ENCODE results near the gene E4F1.

Gene E4F1

DNA sequence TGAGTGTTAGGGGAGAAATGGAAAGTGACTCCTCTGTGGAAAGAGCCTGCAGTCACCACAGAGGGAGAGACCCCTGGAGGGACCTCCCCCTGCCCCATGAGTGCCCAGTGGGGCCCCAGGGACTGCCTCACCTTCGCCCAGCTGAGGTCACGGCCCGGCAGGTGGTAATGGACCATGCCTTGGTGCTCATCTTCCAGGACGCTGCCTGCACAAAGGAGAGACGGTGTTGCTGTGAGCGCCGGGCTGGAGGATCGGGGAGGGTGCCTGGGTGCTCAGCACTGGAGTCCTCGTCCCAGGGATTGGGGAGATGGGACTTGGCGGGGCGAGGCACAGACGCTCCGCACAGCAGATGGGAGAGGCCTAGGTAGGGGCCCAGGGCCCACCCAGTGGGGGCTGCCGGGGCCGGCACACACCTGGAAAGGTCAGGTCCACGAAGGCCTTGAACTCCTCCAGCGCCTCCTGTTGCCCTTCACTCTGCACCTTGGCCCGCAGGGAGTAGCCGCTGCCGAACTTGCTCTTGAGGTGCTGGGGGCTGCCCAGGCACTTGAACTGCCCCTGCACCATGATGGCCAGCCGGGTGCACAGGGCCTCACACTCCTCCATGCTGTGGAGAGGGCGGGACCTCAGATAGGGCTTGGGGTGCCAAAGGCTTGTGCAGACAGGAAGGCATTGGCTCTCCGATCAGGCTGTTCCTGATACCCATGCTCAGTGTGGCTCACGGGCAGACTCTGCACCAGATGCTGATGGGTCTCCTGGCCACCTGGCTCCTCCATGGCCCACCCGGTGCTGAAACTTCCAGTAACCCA lies 54.3 kb downstream of the E4F1 start:
- no peak for DNase-seq (ENCODE audit: low read depth)
- no peak overlapping the region for H3K4me3 ChIP-seq (replicated peaks; ENCODE audit: low read depth, low read length)
- TF ChIP-seq, protein P1, sequence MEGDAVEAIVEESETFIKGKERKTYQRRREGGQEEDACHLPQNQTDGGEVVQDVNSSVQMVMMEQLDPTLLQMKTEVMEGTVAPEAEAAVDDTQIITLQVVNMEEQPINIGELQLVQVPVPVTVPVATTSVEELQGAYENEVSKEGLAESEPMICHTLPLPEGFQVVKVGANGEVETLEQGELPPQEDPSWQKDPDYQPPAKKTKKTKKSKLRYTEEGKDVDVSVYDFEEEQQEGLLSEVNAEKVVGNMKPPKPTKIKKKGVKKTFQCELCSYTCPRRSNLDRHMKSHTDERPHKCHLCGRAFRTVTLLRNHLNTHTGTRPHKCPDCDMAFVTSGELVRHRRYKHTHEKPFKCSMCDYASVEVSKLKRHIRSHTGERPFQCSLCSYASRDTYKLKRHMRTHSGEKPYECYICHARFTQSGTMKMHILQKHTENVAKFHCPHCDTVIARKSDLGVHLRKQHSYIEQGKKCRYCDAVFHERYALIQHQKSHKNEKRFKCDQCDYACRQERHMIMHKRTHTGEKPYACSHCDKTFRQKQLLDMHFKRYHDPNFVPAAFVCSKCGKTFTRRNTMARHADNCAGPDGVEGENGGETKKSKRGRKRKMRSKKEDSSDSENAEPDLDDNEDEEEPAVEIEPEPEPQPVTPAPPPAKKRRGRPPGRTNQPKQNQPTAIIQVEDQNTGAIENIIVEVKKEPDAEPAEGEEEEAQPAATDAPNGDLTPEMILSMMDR (IDR thresholded peaks at IDR 0.05; ENCODE audit: low read length, missing control alignments), result no peak

DNA sequence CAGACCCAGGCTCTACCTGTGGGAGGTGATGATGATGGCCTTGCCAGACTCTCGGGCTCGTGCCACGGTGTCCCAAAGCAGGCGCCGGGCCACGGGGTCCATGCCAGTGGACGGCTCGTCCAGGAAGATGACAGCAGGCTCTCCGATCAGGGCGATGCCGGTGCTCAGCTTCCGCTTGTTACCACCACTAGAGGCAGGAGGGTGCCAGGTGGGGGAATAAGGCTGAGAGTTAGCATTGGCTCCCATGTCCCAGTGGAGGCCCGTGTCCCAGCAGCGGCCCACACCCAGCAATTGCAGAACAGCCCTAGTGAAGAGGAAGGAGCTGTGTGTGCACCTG lies 54.8 kb downstream of the E4F1 start:
- TF ChIP-seq, protein P1 (IDR thresholded peaks at IDR 0.05; ENCODE audit: low read length, missing control alignments), result no peak
- DNase-seq (ENCODE audit: low read depth), result no peak
- no peak overlapping the region for H3K4me3 ChIP-seq (replicated peaks; ENCODE audit: low read depth, low read length)

DNA sequence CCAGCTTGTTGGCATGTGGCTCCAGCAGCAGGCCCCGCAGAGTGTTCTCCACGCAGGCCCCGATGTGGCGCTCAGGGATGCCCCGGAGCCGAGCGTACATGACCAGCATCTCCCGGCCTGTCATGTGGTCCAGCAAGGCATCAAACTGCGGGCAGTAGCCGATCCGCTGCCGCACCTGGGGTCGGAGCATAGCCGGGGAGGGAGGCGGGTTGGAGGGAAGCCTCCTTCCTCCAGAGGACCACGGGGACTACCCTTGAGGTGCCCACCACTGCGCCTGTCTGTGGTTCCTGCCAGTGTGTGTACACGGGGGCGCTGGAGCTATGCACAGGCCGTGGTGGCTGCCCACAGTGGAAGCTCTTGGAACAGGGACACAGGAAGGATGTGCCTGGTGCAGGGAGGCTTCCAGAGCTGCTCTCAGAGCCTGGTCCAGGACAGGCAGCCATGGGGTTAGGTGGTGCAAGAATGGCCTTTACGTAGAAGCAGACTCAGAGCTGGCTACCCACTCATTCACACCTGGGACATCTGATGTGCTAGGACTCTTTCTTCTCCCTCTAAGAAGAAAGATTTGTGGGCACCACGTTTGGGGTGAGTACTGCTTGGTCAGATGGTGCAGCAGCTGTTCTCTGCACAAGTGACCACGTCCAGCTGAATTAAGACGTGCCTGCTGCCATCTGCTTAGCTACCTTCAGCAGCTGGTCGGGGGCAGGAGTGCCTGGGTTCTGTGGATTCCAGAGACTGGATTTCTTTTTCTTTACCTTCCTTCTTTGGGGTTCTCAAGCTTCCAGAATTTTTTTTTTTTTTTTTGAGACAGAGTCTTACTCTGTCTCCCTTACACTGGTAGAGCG lies 55.8 kb downstream of the E4F1 start:
- TF ChIP-seq, protein P1 (IDR thresholded peaks at IDR 0.05; ENCODE audit: low read length, missing control alignments), result no peak
- no peak overlapping the region for H3K4me3 ChIP-seq (replicated peaks; ENCODE audit: low read depth, low read length)
- DNase-seq (ENCODE audit: low read depth), result no peak

DNA sequence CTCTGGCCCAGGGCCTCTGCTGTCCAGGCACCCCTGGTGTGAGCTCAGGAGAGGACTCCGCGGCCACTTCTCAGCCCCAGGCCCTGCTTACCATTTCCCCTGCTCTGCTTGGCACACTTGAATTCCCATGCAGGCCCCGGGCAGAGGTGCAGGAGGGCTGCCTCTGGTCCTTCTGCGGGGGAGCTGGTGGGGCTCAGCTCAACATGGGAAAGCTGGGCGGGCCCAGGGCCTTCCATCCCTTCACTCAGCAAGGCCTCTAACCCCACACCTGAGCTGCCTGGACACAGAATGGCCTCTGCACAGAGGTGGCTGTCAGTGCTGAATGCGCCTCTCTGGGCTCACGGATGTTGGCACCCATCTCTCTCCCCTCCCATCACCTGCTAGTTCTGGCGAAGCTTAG lies 57.1 kb downstream of the E4F1 start:
- no peak overlapping the region for H3K4me3 ChIP-seq (replicated peaks; ENCODE audit: low read depth, low read length)
- TF ChIP-seq, protein P1 (IDR thresholded peaks at IDR 0.05; ENCODE audit: low read length, missing control alignments), result no peak
- DNase-seq (ENCODE audit: low read depth), result no peak

DNA sequence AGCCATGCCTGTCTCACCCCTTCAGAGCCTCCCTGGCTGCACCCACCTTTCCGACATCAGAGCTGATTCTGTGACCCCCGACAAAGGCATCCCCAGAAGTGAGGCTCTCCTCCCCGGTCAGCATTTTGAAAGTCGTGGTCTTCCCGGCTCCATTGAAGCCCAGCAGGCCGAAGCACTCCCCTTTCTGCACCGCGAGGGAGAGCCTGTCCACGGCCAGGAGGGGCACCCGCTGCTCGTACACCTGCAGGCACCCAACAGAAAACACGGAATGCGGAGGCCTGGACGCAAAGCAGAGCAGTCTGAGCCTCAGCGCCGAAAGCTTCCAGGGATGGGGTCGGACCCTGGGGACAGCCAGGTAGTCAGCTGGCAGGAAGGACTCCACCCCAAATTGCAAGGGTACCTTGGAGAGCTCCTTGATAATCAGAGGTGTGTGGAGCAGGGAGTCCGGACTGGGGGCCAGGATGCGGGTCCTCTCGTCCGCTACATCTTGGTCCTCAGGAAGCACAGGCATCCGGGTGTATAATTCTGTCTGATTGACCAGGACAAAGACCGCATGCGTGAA lies 57.7 kb downstream of the E4F1 start:
- no peak overlapping the region for H3K4me3 ChIP-seq (replicated peaks; ENCODE audit: low read depth, low read length)
- TF ChIP-seq, protein P1 (IDR thresholded peaks at IDR 0.05; ENCODE audit: low read length, missing control alignments), result no peak
- DNase-seq (ENCODE audit: low read depth), result no peak

DNA sequence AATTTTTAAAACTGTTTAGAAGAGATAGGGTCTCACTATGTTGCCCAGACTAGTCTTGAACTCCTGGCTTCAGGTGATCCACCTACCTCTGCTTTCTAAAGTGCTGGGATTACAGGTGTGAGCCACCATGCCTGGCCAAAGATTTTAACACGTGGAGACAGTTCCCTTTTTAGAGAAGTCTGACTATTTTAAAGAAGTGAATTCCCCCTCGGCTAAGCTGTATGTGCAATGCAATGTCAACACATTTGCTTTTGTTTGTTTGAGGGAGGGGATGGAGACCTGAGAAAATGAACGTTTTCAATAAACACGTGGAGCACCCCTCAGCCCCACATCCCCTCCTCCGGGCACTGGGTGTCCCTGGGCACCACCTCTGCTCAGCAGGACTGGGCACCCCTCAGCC lies 58.9 kb downstream of the E4F1 start:
- TF ChIP-seq, protein P1 (IDR thresholded peaks at IDR 0.05; ENCODE audit: low read length, missing control alignments), result no peak
- no peak overlapping the region for H3K4me3 ChIP-seq (replicated peaks; ENCODE audit: low read depth, low read length)
- DNase-seq (ENCODE audit: low read depth), result no peak
